Raji (cell line): Measurements from ENCODE around the gene FAM204A.

Experiments
- POLR2A ChIP-seq: IDR thresholded peaks from 2 replicates; pipeline ENCODE4 v1.6.1; 2011; ENCODE audit warnings: low read depth, low read length, control low read depth; ENCODE audit not compliant: insufficient read depth

The FAM204A gene

GRCh38 chr10:118272767-118273166, 69.4 kb downstream of the FAM204A start:
- TF ChIP-seq POLR2A, result no peak

DNA sequence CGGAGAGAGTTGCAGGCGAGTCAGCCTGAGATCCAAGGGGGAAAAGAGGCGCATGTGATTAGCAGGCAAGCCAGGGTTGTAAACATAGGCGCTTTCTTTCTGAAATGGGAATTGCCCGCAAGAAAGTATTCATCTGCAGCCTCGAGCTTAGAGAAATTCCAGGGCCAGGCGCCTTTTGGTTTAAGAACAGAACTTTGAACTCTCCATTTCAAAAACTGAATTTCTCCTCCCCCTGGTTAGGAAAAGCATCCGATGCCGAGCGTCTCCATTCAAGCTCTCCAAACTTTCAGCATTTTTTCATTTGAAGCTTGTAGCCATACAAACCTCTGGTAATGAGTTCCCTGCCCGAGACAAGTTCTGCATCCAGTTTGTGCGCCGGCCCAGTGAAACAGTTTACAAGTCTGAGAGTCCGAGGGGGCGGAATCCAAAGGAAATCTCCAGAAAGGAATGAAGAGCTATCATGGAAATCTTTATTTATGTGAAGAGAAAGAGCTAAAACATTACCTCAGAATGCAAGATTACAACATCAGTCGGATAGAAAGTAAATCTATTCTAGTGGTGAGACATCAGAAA, 69.9 kb downstream of the FAM204A start:
- TF ChIP-seq POLR2A, result no peak

- TF ChIP-seq POLR2A, result no peak
Observed at GRCh38 chr10:118271671-118272070, 70.5 kb downstream of the FAM204A start.

- no peak for TF ChIP-seq POLR2A
Observed at GRCh38 chr10:118266098-118266748, 75.9 kb downstream of the FAM204A start.

- TF ChIP-seq POLR2A, result no peak
Observed at GRCh38 chr10:118264838-118265470, 77.2 kb downstream of the FAM204A start.

- no peak for TF ChIP-seq POLR2A
Observed at GRCh38 chr10:118264252-118264651, 77.9 kb downstream of the FAM204A start.

GRCh38 chr10:118262538-118262937, 79.6 kb downstream of the FAM204A start:
- TF ChIP-seq POLR2A, result no peak

GRCh38 chr10:118259288-118259906, 82.7 kb downstream of the FAM204A start:
- no peak for TF ChIP-seq POLR2A

DNA sequence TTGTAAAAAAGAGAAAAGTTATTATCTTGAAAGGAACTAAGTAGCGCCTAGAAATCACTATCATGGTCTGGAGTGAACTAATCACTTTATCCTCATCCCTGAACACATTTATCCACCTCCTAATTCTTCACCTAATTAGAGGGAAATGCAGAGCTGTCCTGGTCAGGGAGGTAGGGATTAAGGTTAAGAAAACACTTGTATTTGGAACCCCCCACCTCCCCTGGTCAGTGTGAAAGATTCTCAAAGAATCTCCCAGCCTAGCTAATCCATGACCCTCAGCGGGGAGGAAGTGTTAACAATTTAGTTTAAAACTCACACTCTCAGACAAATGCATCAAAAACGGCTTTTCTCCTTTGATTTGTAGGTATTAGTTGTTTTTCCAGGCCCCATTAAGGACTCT, 83.8 kb downstream of the FAM204A start:
- no peak for TF ChIP-seq POLR2A

- no peak for TF ChIP-seq POLR2A
Observed at GRCh38 chr10:118256825-118257570, 85.1 kb downstream of the FAM204A start.

GRCh38 chr10:118256209-118256608, 85.9 kb downstream of the FAM204A start:
- no peak for TF ChIP-seq POLR2A

GRCh38 chr10:118255355-118255754, 86.8 kb downstream of the FAM204A start:
- no peak for TF ChIP-seq POLR2A

DNA sequence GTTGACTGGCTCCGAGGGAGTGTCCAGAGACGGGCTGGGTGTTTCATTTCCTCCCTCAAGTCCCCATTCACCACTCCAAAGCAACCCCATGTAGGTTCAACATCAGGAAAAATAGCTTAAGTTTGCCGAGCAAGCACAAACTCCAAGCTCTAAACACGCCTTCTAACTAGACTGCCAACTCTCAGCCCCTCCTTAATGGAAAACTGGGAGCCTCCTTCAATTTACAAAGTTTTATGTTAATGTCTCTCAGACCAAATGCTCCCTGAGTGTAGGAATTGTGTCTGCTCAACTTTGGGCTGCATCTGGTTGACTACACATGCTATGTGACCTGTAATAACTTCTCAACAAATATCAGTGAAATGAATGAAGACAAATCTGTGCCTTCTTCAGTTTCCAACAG, 87.5 kb downstream of the FAM204A start:
- TF ChIP-seq POLR2A, result no peak

- TF ChIP-seq POLR2A, result no peak
Observed at GRCh38 chr10:118253397-118253796, 88.7 kb downstream of the FAM204A start.

GRCh38 chr10:118251791-118252190, 90.3 kb downstream of the FAM204A start:
- no peak for TF ChIP-seq POLR2A
